Activated CD8-positive, alpha-beta memory T cell treated with anti-CD3 and anti-CD28 coated beads for 4 hours (primary cell): ENCODE results near the gene VPS25.
"Not testable (repeated sequence)": the region's sequence is repeated elsewhere in the genome, so short reads cannot be mapped to it uniquely, and the experiment has no call there.

ENCODE experiments used
- DNase-seq, 2 donors: peaks; one replicate each; pipeline ENCODE4 v3.0.0-alpha.2; 2020; ENCODE audit warnings: low read depth in 2 of 2

Gene VPS25

DNA sequence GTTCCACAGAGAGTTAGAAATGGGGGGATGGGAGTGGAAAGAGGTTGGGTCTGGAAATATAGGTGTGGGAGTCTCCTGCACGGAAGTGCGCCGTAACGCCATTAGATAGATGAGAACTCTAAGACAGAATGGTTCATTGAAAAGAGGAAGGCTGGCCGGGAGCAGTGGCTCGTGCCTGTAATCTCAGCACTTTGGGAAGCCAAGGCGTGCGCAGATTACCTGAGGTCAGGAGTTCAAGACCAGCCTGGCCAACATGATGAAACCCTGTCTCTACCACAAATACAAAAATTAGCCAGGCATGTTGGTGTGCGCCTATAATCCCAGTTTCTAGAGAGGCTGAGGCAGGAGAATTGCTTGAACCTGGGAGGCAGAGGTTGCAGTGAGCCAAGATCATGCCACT lies 5.2 kb upstream of the VPS25 start:
- DNase-seq, result not testable (repeated sequence)

DNA sequence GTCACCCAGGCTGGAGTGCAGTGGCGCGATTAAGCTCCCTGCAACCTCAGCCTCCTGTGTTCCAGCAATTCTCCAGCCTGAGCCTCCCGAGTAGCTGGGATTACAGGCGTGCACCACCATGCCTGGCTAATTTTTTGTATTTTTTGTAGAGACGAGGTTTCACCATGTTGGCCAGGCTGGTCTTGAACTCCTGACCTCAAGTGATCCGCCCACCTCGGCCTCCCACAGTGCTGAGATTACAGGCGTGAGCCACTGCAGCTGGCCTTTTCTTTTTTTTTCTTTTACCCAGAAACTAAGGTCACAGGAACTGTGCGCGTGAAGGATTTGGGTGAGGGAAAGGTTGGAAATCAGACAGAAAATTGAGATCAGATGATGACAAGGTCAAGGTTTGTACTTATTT lies 3.3 kb upstream of the VPS25 start:
- not testable (repeated sequence) for DNase-seq

DNA sequence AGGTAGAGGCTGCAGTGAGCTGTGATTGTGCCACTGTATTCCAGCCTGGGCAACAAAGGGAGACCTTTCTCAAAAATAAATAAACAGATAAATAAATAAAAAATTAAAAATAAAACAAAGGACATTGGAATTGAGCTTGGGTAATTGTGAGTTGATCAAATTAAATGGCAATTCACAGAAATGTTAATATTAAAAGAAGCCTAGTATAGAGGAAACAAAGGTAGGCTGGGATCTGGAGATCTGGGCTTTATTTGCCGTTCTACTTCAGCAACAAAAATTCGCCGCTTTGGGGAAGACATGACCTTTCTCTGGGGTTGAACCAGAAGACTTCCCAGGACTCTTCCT lies 332 bp upstream of the VPS25 start:
- DNase-seq, result no peak

DNA sequence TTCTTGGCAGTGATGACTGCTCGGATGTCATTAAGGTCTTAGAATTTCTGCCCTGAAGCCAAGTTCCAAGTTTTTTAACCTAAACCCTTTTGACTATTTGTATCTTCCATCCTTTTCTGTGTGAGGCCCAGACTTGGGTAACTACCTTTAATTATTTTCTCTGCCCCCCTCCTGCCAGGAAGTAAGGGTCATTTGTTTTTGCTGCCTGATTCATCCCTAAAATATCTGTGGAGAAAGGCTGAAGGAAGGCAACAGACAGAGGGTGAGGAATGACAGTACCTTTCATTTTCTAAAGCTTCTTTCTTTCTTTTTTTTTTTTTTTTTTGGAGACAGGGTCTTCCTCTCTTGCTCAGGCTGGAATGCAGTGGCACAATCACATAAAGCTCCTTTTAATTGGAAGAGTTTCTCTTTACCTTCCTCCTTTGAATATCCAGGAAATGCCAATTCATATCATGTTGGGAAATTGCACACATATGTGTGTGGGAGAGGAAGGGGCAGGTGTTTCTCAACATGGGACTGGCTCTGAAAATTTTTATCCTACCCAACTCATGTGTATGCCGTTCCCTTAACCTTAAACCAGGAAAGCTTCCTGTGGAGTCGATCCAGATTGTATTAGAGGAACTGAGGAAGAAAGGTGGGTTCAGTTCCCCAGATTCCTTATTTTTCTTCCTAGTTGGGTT lies 957 bp downstream of the VPS25 start:
- DNase-seq, result no peak

- DNase-seq, result no peak
These were observed 2.4 kb downstream of the VPS25 start for GRCh38 chr17:42775534-42776098.

GRCh38 chr17:42778570-42778969 lies 5.3 kb downstream of the VPS25 start:
- no peak for DNase-seq

GRCh38 chr17:42779304-42779935 lies 6.2 kb downstream of the VPS25 start:
- DNase-seq, result no peak

GRCh38 chr17:42779936-42780850 lies 6.9 kb downstream of the VPS25 start, which contains the start of gene WNK4:
Gene WNK4, plus strand, starts transcription at chr17:42780610. Its CDS starts 89 bp downstream, at chr17:42780699.
- no peak for DNase-seq

GRCh38 chr17:42780851-42781638 lies 7.8 kb downstream of the VPS25 start:
- DNase-seq, result no peak

- DNase-seq, result no peak
These were observed 8.5 kb downstream of the VPS25 start for GRCh38 chr17:42781639-42782165.

DNA sequence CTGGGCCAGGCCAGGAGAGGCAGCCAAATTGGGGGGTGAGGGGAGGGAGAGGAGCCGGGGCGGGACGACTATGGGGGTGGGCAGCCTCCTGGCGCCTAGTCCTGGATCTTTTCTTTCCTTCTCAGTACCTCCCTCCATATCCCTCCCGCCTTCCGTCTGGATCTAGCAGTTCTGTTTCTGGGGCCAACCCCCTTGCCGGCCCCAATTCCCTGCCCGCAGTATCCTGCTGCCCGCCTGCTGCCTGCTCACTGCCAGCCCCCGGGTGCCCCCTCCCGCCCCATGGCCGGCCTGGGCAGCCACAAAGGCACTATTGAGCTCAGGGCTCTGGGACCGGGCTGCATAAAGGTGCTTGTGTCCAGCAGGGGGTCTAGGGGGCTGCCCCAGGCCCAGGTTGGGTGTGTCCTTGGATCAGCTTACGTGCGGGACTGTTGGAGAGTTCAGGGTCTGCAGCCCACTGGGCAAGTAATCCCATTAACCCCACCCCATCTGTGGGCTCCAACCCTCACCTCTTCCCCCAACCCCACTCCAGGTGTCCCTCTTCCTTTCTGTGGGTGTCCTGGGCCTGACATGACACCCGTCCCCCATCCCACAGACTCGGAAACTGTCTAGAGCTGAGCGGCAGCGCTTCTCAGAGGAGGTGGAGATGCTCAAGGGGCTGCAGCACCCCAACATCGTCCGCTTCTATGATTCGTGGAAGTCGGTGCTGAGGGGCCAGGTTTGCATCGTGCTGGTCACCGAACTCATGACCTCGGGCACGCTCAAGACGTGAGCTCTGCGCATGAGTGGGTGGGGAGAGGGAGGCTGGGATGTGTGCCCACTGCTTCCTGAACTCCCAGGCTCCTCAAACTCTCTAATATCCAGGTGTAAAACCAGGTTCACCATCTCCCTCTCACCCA lies 9.2 kb downstream of the VPS25 start:
- DNase-seq, result no peak

DNA sequence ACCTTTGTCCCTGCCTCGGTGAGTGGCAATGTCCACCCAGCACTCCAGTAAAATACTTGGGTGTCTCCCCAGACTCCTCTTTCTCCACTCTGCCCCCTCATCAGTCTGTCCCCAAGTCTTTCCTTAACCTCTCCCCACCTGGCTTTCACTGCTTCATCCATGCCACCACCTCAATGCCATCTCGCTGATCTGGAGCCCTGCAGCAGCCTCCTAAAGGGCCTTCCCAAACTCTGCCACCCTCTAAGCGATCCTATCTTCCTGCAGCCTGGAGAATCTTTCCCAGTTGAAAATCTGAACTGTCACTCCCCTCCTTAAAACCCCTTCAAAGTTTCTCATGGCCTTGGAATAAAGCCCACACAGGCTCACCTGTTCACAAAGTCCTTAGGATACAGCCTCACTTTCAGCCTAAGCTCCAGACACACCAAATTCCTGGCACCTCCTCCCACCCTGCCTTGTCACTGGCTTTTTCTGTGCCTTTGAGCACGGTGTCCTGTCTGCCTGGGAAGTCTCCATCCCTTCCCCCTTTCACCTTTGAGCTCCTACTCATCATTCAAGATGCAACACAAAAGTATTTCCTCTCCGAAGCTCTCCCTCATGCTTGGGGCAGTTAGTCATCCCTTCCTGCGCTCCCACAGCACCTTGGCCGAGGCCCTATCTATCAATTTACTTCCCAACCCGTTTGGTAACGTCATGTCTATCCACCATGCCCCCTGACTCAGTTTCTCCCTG lies 10.0 kb downstream of the VPS25 start:
- no peak for DNase-seq

GRCh38 chr17:42783791-42784138 lies 10.5 kb downstream of the VPS25 start:
- DNase-seq, result no peak

DNA sequence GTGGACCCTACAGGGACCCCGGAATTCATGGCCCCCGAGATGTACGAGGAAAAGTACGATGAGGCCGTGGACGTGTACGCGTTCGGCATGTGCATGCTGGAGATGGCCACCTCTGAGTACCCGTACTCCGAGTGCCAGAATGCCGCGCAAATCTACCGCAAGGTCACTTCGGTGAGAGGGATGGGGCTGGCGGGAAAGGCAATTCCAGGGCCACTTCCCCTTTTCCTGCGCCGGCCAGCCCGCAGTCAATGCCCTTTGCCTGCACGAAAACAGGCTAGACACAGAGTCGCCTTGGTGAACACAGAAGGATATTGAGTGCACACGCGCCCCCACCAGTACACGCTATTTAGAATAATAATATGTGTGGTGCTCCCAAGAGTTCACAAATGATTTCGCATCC lies 11.2 kb downstream of the VPS25 start:
- DNase-seq, result no peak

DNA sequence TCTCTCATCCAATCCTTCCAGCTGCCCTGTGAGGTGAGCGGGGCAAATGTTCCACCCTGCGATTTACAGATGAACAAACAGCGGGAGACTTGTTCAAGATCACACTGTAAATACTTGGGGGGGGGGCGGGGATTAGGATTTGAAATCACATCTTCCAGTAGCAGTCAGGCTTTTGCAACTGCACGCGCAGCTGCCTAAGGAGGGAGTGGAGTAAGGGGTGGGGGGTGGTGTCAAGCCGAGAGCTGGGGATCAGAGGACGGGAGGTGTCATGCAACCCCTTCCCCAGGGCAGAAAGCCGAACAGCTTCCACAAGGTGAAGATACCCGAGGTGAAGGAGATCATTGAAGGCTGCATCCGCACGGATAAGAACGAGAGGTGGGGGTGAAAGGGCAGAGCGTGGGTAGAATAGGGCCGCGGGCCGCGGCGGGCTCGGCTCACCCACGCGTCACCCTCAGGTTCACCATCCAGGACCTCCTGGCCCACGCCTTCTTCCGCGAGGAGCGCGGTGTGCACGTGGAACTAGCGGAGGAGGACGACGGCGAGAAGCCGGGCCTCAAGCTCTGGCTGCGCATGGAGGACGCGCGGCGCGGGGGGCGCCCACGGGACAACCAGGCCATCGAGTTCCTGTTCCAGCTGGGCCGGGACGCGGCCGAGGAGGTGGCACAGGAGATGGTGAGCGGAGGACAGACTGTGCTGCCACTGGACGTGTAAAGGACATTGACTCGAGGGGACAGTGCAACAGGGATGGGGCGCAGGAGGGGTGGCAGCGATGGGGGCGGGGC lies 11.8 kb downstream of the VPS25 start:
- DNase-seq, result no peak

GRCh38 chr17:42787266-42787665 lies 14.0 kb downstream of the VPS25 start:
- no peak for DNase-seq

- no peak for DNase-seq
These were observed 18.7 kb downstream of the VPS25 start for GRCh38 chr17:42791948-42792347.

GRCh38 chr17:42792545-42792944 lies 19.3 kb downstream of the VPS25 start:
- DNase-seq, result no peak

DNA sequence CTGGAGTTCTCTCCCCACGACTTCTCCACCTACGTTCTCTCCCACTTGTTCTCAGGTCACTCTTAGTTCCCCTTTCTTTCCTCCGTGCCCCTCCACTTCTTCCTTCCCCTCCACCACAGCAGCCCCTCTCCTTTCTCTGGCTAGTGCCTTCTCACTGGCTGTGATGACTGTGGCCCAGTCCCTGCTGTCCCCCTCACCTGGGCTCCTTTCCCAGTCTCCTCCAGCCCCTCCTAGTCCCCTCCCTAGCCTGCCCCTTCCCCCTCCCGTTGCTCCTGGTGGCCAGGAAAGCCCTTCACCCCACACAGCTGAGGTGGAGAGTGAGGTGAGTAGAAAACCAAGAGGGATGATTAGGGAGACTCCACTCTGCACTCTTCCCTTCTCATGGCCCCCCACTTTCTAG lies 21.8 kb downstream of the VPS25 start:
- no peak for DNase-seq
